ENCODE measurements around the gene SUPT7L.
"Not testable (repeated sequence)": the region's sequence is repeated elsewhere in the genome, so short reads cannot be mapped to it uniquely, and the experiment has no call there.

The SUPT7L gene

DNA sequence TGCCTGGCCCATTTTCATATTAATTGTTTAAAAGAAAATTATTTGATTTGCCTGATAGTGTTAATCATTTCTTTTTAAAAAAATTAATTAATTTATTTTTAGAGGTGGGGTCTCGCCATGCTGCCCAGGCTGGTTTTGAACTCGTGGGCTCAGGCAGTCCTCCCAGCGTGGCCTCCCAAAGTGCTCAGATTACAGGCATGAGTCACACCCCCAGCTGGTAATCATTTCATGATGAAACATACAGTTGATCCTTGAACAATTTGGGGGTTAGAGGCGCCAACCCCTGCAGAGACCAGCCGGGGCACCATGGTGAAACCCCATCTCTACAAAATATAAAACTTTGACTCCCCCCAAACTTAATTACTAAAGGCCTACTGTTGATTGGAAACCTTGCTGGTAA is 26.6 kb downstream of the SUPT7L start:
- no peak for DNase-seq

DNA sequence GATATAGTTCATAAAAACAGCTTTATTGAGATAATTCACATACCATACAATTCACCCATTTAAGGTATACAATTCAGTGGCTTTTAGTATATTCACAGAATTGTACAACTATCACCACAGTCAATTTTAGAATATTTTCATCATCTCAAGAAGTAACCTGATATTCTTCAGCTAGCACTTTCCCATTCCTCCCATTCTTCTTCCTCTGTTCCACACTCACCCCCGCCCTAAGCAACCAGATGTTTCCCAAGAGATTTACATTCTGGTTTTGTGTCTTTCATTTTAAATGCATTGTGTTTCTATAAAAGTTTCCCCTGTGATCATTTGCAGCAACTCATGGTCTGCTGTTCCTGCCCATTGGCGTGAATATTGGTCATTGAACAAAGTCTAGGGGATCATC is 29.1 kb downstream of the SUPT7L start:
- no peak for DNase-seq

DNA sequence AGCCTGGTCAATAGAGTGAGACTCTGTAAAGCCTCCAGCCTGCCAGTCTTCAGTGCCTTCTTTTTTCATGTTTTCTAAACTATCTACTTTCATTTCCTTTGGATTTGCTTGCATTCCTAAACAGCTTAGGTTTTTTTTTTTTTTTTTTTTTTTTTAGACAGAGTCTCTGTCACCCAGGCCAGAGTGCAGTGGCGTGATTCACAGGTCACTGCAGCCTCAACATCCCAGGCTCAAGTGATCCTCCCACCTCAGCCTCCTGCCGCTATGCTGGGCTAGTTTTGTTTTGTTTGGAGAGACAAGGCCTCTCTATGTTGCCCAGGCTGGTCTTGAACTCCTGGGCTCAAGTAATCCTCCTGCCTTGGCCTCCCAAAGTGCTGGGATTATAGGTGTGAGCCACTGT is 33.2 kb downstream of the SUPT7L start:
- not testable (repeated sequence) for DNase-seq

DNA sequence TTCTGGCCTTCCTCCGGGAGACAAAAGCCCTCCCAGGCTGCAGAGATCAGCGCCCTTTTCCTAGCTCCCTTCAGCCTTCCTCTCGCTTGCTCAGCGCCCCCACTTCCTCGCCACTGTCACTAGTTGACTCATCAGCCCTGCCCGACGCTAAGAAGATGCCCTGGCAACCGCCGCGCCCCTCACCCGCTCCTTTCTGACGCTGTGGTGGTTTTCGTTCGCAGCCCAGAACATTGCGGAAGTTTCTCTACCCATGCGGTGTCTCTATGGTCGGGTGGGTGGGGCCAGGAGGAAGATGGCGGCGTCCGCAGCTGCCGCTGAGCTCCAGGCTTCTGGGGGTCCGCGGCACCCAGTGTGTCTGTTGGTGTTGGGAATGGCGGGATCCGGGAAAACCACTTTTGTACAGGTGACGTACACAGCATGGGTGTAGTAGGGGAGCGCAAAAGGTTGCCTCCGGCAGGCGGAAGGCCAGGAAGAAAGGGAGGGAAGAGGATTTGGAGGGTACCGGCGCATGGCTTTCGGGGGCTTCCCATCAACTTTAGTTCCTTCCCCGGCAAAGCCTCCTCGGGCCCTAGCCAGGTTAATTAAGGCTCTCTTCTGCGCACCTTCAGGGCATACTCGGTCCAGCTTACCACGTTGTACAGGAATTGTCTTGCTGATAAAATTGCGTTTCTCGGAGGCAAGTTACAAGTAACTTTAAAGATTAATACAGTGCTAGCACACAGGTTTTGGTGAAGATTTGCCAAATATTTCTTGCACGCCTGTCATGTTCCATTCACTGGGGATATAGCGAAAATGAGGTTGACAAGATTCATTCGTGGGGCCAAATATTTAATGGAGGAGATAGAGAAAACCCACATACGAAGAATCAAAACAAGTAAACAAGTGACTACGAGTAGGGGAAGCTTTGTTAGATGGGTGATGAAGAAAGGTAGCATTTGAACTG is 34.4 kb downstream of the SUPT7L start, which contains the start of the genes CCDC121 and GPN1:
TSS of gene CCDC121 (minus strand) at position 246 of the 943 bp plus-strand sequence. CDS start 1,213 bp downstream, outside the sequence.
TSS of gene GPN1 (plus strand) at position 284 of the 943 bp plus-strand sequence. CDS start at position 293, 9 bp downstream.
- peak; percentile 76 for DNase-seq

DNA sequence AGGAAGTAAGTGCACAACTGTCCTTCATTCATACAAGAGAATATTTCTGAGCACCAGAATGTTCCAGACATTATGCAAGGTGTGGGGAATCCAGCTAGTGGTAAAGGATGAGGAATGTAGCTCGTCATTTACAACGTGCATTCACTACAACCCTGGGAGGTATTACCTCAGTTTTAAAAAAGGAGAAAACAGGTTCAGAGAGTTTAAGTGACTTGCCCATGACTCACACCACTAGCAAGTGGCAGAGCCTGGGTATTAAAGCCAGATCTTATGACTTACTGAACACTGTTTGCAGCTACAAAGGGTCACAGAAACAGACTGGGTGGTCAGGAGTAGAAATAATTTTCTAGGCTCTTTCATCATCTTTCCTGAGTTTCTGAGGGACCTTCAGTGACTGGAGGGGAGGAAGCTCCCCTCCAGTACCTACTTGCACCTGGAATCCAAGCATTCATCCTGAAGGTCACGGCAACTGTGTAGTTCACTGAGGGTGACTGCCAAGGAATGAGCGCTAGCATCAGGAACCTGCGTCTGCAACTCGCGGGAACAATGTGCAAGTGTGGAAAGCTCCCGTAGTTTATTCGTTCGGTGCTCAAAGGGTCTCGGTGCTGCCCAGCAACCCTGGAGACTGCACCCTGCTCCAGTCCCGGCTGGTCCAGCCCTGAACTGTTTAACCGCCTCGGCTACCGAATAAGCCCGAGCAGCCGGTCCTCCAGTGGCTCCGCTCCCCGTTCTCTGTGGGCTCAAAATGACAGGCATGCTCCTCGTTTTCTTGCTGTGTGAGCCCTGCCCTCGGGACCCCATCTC is 35.2 kb downstream of the SUPT7L start:
- no peak for DNase-seq

DNA sequence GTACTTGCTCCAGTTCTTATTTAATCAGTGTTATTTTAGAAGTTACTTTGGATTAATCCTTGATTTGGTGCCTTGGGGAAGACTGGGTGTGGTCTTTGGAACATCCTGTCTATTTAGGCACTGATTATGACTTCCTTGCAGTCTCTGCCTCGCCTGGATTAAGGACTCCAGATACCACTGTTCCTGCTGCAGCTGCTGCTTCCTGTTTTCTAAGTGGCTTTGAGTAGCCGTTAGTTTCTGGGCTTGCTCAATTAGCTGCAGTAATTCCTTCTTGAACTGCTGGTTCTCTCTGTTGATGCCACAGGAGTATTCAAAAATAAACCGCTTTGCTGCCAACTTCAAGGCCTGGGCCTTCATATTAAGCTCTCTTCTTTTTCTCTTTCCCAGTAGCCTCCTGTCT is 36.5 kb downstream of the SUPT7L start:
- not testable (repeated sequence) for DNase-seq

DNA sequence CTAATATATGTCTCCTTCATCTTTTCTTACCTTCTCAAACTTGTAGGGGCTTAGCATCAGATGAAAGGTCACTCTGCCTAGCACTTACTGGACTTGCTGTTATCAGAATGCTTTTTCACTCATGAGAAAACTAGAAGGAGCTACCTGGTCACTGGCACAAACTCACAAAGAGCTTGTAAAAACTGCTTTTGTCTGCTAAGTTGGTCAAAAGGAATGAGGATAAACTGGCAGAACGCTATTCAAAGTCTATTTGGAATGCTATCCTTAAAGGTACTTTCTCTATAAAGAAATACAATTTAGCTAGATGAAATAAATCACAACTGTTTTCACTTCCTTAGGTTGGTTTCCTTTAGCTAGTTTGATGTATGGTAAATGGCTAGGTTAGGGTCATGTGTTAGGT is 37.1 kb downstream of the SUPT7L start:
- not testable (repeated sequence) for DNase-seq

DNA sequence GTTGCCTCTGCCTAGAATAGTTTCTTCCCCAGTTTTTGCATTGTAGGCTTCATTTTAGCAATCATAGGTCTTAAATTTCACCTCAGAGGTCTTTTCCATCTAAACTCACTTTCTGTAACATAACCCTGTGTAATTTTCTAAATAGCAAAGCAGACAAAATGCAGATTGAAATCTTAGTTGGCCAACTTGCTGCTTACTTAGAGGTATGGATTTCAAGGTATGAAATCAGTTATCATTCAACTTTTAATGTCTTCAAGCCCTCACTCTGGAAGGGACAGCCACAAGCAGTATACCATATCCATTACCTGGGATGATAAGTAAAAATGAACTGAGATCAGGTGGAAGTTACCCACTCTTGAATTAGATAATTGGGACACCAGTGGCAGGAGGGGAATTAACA is 38.5 kb downstream of the SUPT7L start:
- no peak for DNase-seq

DNA sequence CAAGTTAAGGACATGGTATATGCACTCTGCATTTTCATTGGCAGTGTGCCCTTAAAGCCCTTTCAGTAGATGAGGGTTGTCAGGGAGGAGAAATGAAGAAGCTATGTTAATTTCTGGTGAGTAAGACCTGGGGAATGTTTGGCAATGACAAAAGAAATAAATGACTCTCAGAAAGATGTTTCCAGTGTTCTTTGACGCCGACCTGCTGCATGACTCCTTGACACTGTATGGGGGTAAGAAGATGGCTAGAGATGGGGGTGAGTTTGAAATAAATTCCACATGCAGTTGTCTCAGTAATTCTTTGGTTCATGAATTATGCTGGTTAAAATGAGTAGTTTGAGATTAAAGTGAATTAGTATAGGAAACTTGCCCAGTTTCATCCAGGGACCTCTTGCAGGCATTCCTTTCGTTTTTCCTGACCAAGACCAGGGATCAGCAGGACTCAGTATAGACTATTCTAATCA is 40.5 kb downstream of the SUPT7L start:
- DNase-seq = no peak

DNA sequence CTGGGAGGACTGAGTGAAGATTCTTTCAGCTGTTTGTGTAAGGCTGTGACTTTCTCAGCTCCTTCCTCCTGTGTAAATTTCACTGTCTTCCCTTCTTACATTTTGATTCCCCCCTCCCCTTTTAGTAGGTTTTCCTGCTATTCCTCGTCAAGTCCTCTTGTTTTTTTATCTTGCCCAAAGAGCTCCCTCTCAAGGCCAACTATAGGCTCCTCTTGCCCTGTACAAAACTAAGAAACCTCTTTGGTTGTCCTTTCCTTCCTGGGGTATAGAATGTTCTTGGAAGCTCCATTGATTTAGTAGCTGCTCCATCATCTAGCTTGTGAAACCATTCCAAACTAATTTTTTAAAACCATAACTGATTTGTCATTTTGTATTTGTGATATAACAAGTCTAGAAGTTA is 41.9 kb downstream of the SUPT7L start:
- DNase-seq = no peak

DNA sequence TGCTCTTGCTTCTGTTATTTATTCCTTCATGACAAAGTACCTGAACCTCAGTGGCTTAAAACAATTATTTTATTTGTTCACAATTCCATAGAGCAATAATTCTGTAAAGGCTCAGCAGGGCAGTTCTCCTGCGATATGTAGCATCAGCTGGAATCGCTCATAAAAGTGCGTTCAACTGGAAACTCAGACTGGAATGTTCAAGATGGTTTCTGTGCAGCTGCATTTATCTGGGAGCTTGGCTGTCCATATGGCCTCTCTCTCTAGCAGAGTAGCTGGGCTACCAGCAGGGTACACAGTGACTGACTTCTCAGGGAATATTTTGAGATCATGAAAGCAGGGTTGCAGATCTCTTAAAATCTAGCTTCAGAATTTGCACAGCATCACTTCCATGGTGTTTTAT is 48.1 kb downstream of the SUPT7L start:
- DNase-seq = no peak

DNA sequence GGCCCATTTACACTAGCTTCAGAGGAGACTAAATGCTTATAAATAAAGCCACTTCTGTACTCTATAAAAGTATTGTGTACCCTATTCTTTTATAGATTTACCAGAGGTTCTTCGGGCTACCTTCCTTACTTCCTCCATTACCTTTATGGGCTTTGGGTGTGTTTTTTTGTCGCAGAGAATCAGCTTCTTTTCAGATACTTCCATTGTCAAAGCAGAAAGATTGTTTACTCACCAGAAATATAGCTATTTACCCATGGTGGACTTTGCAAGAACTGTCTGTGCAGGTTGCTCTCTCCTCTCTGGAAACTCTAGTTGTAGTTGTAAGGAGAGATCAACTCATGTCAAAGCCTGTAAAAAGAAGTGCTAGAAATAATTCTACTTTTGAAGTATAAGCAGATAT is 49.4 kb downstream of the SUPT7L start:
- DNase-seq = no peak

DNA sequence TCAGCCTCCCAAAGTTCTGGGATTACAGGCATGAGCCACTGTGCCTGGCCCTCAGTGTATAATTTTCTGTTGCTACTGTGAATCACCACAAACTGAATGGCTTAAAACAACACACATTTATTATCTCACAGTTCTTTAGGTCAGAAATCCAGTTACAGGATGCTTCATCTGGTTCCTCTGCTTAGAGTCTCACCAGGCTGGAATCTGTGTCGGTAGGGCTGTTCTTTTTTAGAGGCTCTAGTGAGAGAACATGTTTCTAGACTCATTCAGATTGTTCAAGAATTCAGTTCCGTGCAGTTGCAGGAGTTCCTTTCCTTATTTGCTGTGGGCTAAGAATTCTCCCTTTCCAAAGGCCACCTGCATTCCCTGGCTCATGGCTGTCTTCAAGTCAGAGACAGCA is 56.8 kb downstream of the SUPT7L start:
- DNase-seq = no peak
